ENCODE measurements around the gene CHID1.
A peak's percentile ranks its signal among the peaks of the same experiment; 100 is the strongest.

Gene CHID1

DNA sequence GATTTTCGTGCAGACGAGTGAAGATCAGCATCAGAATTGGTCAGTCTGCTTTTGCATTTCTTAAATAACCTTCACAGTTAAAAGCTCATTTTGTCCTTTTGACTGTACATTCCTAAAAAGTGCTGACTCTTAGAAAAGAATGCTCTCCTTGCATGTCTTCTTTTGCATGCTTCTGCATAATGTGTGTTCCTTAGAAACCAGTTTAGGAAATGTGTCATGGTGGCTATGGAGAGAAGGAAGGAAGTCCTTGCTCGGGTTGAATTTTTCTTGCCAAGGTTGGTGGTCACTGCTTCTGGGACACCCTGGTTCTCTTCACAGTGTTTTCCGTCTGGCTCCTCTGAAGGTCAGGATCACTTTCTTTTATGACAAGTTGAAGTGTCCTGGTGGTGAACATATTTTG is 21.8 kb upstream of the CHID1 start:
- no peak for DNase-seq

DNA sequence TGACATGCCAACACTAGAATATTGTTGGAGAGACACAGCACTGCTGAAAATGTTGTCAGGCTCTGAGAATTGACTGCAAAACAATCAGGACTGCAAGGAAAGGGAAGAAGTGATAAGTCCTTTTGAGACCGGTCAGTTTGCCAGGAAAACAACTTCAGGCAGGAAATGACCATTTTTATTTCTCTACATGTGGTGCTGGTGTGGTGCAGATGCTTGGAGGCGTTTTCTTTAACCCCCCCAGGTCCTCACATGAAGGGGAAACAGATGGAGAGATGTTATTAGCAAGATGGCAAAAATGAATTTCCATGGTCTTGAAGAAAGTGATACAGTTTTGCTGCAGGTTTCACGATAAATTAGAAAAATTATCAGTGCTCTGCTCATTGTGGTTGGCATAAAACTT is 20.8 kb upstream of the CHID1 start:
- DNase-seq = no peak

- DNase-seq = no peak
Observed at GRCh38 chr11:929405-929804, 18.8 kb upstream of the CHID1 start.

GRCh38 chr11:928786-929185 is 18.2 kb upstream of the CHID1 start:
- no peak for DNase-seq

GRCh38 chr11:927871-928270 is 17.3 kb upstream of the CHID1 start:
- no peak for DNase-seq

- no peak for DNase-seq
Observed at GRCh38 chr11:926341-926916, 15.8 kb upstream of the CHID1 start.

DNA sequence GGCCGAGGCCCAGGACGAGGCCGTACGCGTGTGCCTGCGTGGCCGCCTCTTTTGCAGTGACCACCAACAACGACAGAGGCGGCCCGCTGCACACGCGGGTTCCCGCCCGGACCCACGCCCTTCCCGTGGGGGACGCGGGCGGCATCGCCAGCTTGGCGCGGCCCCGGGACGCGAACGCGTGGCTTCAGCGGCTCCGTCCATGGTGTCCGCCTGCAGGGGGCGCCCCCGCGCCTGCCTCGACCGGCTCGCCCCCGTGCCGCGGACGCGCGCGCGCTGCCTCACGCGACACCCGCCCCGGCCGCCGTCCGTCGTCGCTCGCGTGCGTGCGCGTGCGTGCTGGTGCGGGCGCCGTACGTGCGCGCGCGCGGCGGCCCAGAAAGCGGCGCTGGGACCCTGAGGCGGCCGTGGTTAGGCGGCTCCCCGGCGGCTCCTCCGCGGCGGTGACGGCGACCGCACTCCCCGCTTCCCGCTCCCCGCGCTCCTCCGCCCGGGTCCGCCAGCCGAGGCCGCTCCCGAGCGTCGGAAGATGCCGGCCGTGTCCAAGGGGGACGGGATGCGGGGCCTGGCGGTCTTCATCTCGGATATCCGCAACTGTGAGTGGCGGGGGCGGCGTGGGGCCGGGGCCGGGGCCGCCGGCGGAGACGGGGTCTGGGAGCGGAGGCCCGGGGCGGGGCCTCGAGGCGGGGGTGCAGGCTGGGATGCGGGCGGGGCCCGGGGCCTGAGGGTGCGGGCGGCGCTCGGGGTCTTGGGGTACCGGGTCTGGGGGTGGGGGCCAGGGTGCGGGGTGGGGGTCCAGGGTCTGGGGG is 15.1 kb upstream of the CHID1 start, which contains the start of gene AP2A2:
TSS of gene AP2A2 (plus strand) at position 375 of the 806 bp plus-strand sequence. CDS start at position 527, 152 bp downstream.
- DNase-seq = peak; percentile 86 to 96

DNA sequence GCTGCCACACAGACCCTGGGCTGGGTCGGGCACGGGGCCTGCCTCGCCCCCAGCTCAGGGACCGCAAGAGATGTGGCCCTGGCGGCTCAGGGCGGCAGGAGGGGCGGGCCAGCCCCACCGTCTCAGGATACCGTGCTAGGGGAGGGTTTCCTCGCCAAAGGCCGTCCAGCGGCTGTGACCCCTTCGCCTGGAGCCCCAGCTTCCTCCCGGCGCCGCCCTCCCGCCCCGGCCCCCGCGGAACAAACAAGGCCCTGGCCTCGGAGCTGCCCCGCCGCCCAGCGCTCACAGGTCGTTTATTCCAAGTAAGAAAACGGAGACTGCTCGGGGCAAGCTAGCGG is 14.5 kb upstream of the CHID1 start:
- DNase-seq = no peak

- DNase-seq = no peak
Observed at GRCh38 chr11:924406-925157, 14.0 kb upstream of the CHID1 start.

DNA sequence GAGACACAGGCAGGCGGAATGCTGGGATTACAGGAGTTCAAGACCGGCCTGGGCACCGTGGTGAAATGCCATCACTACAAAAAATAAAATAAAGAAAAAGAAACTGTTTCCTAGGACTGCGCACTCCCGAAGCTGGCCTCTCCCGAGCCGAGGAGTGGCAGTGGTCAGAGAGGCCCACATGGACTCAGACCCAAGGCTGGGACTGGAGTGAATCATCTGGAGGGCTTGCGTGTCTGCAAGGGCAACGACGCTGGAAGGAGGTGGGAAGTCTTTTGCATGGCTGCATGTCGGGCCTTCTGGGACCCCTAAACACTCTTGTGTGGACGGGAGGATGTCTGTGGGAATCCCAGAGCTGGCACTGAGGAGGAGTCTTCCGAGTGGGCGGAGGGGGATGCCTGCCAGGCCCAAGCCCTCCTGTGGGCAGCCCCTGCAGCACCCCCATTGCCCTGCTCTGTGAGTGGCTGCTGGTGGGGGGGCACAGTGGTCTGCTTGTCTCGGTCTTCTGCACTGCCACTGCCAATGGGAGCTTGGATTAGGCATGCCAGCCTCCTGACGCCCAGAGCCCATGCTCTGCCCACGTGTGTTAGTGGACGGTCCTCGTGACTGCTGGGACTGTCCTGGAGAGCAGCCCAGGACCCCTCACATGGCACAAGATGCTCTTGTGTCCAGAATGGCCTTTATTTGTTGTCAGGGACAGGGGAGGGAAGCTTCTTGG is 13.2 kb upstream of the CHID1 start:
- DNase-seq = no peak

DNA sequence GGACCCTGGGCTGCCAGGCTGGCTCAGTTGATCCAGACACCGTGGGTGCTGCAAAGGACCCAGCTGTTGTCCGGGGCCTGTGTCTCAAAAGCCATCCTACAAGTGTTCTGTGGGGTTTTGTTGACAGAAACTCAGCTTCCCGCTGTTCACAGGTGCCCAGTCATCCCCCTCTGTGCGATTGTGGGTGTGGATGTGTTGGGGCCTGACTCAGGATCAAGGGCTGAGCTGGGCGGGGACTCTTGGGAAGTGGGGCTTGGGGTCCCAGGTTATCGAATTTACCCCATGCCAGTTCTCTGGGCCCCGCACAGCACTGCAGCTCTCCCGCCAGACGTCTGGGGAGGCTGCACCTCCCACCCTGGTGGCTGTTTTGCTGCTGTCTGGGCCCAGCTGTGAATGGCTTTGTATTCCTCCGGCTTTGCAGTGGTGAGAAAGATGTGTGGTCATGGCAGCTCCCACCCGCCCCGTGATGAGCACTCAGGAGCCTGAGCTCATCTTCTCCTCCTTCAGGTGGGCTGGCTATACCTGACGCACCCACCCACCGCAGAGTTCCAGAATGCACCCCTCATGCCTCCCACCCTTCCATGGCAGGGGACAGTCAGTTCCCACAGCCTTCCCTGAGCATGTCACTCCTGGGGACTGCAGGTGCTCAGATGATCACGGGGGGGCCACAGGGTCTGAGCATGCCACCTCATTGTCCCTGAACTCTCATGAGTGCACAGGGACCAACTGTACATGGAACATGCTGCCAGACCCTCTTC is 11.5 kb upstream of the CHID1 start:
- no peak for DNase-seq

DNA sequence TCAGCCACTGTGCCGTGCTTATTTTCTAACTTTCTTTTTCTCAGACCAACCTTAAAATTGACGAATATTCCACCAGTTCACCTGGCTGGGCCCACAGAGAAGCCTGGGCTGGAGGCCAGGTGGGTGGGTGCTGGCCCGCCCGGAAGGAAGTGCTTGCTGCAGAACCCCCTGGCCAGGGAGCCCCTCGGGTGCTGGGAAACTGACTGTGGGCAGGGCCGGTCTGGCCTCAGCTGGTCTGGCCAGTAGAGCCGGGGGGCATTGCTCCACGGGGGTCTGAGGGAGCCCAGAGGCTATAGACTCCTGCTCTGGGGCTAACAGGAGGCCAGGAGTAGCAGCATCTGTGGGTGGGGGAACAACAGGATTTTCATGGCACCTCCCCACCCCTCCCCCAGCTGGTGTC is 6.8 kb upstream of the CHID1 start:
- no peak for DNase-seq

GRCh38 chr11:914747-915501 is 4.3 kb upstream of the CHID1 start:
- DNase-seq = no peak

GRCh38 chr11:914204-914603 is 3.6 kb upstream of the CHID1 start:
- DNase-seq = no peak

DNA sequence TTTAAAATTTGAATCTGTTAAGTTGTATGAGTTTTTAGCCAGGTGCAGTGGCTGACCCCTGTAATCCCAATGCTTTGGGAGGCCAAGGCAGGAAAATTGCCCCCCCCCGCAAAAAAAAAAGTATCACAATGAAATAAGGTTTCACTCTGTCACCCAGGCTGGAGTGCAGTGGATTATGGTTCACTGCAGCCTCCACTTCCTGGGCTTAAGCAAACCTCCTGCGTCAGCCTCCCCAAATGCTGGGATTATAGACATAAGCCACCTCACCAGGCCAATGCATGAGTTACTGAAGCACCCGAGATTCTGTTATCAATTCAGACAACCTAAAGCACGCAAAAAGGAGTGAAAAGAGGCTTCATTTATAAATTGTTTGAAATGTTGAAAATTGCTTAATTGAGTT is 2.4 kb upstream of the CHID1 start:
- no peak for DNase-seq

- no peak for DNase-seq
Observed at GRCh38 chr11:912266-912665, 1.7 kb upstream of the CHID1 start.

- DNase-seq = no peak
Observed at GRCh38 chr11:911890-912219, 1.2 kb upstream of the CHID1 start.

- DNase-seq = no peak
Observed at GRCh38 chr11:911031-911889, 650 bp upstream of the CHID1 start.

DNA sequence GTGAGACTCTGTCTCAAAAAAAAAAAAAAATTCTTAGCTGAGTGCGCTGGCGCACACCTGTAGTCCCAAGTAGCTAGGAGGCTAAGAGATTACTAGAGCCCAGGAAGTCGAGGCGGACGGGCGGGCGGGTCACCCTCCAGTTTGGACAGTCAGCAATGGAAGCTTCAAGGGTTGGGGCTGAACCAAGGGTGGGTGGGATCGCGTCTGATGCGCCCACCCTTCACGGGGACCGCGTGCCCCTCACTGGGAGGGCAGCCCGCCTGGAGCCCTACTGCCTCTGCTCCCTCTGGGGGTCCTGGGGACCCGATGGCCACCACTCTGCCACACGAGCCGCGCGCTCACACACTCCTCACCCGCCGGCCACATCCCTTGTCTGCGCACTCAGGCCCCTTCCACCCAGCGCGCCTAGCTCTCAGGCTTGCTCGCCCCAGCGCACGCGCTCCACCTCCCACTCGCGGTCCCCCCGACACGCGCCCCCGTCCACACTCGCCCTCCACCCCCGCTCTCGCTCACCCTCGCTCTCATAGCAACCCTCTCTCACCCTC is 494 bp downstream of the CHID1 start:
- no peak for DNase-seq

DNA sequence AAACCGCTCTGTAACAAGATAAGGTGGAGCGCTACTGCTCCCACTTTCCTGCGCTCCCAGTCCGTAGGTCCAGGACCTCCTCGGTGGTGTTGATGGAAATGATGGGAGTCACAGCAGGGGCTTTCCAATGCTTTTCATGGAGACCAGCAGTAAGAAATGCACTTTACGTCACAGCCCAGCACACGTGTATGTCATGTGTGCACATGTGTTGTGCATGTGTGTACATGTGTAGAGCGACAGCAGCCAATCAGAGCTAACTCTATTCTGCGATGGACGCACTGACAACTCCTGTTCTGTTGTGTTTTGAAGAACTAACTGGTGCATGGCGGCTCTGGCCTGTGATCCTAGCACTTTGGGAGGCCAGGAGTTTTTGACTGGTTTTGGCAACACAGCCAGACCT is 1.2 kb downstream of the CHID1 start:
- no peak for DNase-seq

GRCh38 chr11:908273-908672 is 2.3 kb downstream of the CHID1 start:
- no peak for DNase-seq
